RKO (cell line): Measurements from ENCODE around the gene VPS8.
A peak's percentile ranks its signal among the peaks of the same experiment; 100 is the strongest.
"Not testable (repeated sequence)": the region's sequence is repeated elsewhere in the genome, so short reads cannot be mapped to it uniquely, and the experiment has no call there.

ENCODE experiments used
- DNase-seq: peaks from one replicate; pipeline ENCODE4 v3.0.0-alpha.2; 2016; ENCODE audit warnings: low spot score

VPS8 gene

DNA sequence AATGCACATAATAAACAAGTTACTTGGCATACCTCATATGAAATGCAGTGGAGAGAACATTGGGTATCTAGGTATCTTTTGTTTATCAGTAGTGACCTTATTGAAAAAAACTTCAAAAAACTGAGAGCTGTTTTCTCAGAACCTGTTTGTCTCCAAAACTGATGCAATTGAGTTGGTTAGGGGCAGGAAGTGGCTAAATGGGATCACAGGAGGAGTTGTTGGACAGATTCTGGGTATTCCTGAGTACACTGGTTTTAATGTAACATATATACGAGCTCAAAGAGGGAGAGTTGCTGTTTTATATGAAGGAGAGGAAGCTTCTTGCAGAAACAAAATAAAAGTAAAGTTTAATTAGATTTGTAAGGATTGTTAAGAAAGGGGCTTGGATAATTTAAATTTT lies 181.4 kb downstream of the VPS8 start:
- no peak for DNase-seq

- not testable (repeated sequence) for DNase-seq
Measured at GRCh38 chr3:185003876-185004275, 191.9 kb downstream of the VPS8 start.

DNA sequence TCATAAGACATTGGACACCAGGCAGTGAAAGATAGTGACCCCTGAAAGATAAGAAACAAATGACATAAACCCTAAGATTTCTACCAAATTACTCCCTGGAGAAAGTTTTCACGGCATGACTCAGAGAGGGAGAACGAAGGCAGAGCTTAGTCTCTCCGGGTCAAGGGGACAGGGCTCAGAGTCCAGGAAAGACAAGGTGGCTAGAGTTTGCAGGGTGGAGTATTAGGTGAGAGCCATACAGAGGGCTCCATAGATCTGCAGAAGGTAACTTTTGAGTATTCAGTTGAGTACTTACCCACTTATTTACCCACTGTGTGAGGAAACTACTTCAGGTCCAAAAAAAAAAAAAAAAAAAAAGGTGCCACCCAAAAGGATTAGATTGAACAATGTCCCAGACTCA lies 197.7 kb downstream of the VPS8 start:
- no peak for DNase-seq

GRCh38 chr3:185017584-185017983 lies 205.6 kb downstream of the VPS8 start:
- DNase-seq: not testable (repeated sequence)

GRCh38 chr3:185017996-185018395 lies 206.0 kb downstream of the VPS8 start:
- not testable (repeated sequence) for DNase-seq

DNA sequence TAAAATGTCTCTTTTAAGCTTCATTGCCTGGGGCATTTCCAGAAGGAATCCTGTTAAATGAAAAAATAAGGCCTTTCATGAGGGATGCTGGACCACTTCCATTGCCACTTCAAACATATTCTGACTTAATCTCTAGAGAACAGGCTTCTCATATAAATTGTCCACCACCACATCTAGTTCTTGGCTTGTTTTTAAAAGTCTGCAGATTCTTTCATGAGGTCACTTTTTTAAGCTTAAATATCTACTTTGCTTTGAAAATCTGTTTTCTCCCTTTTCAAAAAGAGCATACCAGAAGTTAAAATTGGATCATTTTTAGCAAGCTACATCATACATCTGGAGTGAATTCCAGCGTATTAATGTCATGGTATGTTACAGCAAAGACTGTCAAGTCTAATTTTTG lies 209.3 kb downstream of the VPS8 start:
- DNase-seq: no peak

- DNase-seq: no peak
Measured at GRCh38 chr3:185024406-185024805, 212.4 kb downstream of the VPS8 start.

- DNase-seq: peak; percentile 9
Measured at GRCh38 chr3:185024966-185025365, 213.0 kb downstream of the VPS8 start.

- no peak for DNase-seq
Measured at GRCh38 chr3:185028121-185028520, 216.2 kb downstream of the VPS8 start.

- DNase-seq: no peak
Measured at GRCh38 chr3:185029086-185029485, 217.1 kb downstream of the VPS8 start.

DNA sequence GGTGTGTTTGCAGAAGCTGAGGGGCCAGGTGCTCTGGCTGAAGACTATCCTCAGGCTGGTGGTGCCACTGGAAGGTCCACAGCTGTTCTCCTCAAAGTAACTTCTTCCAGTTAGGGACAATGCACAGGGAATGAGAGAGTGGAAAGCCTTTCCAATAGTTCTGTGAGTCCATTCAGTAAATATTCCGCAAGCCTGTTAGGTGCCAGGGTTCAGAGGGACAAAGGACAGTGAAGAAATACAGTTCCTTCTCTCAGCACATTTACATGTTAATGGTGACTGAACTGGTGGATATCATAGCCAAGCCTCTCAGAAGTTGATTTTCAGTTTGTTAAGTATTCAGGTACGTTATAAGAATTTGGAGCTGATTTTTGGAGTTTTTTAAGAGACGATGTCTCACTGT lies 218.4 kb downstream of the VPS8 start:
- no peak for DNase-seq

GRCh38 chr3:185030951-185031350 lies 219.0 kb downstream of the VPS8 start:
- no peak for DNase-seq

DNA sequence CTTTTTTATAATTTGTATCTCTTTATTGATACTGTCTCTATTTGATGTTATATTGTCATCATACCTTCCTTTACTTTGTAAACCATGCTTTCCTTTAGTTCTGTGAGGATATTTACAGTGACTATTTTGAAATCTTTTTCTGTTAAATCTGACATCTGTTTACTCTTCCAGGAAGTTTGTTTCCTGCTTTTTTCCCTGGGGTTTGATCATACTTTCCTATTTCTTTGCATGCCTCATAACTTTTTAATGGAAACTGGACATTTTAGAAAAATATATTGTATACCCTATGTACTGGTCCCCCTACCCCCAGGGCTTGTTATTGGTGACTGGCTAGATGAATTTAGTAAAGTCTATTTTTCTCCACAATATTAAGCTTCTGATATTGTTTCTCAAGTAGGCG lies 225.8 kb downstream of the VPS8 start:
- no peak for DNase-seq

- DNase-seq: no peak
Measured at GRCh38 chr3:185040425-185040824, 228.5 kb downstream of the VPS8 start.

DNA sequence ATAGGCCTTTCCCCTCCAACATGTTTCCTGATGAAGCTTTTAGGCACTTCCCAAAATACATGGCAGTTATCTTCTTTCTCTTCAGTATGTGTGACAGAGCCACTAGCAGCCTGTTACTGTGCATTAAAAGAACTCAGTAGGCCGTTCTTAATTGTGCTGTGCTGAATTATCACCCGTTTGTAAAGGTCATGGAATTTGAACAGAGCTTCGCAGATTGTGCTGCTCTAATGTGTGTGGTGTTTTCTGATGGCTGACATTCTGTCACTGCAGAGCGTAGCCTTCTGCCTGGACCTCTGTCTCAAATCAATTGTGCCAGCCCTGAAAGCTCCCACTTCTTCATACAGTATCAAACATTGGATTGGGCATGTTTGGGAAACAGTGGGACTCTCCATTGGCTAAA lies 229.6 kb downstream of the VPS8 start:
- DNase-seq: no peak

DNA sequence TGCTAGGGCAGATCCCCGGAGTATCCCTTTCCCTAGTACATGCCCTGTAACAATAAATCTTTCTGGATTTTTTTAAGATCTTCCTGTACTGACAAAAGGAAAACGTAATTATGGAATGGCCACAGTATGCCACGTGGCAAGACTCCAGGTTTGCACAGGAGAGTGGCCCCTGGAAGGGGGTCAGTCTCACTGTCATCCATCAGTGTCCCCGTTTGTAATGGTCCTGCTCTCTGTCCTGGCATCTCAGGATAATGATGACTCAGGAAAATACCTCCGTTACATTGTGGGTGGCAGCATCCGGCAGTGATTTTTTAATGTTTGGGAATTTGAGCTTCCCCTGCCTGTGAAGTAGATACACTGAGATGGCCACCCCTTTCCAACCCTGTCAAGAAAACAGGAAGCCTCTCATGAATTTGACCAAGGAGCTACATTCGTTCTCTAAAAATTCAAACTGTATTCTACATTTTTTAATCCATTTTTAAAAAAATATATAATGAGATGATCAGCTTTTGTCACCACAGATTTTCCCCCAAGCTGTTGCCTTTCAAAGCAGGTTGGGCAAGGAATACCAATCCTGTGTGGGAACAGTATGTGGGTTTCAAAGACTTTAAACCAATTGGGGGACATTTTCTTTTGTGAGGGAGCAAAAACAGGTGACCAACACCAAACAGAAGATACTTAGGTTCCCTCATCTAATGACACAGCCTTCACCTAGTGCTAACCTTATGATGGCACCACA lies 230.5 kb downstream of the VPS8 start:
- DNase-seq: no peak

GRCh38 chr3:185046164-185046515 lies 234.2 kb downstream of the VPS8 start:
- DNase-seq: no peak

- DNase-seq: no peak
Measured at GRCh38 chr3:185046603-185047002, 234.6 kb downstream of the VPS8 start.

GRCh38 chr3:185049710-185050109 lies 237.7 kb downstream of the VPS8 start:
- DNase-seq: no peak

- no peak for DNase-seq
Measured at GRCh38 chr3:185051801-185052200, 239.8 kb downstream of the VPS8 start.

DNA sequence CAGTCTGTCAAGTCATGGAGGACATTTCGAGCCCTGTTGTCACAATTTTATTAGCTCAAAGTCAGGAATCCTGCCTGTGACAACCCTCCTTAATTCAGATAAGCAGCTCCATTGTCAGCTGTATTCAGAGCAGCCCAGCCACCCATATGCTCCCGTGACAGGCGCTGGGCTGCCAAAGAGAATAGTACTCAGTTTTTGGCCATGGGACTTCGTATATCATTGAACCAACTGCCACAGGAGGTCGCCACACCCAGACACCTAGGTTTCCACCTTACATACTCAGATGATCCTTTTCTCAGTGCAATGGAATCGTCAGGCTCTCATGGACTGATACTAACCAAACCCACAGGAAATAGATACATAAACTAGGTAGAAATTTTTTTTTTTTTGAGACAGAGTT lies 240.7 kb downstream of the VPS8 start:
- DNase-seq: no peak

DNA sequence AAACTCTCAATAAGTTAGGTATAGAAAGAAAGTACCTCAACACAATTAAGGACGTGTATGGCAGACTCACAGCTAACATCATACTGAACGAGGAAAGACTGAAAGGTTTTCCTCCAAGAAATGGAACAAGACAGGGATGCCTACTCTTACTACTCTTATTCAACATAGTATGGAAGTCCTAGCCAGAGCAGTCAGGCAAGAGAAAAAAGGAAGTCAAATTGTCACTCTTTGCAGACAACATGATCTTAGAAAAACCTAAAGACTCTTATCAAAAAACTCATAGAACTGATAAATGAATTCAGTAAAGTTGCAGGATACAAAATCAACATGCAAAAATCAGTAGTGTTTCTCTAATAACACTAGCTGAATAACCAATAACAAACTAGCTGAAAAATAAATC lies 244.9 kb downstream of the VPS8 start:
- DNase-seq: no peak

- DNase-seq: no peak
Measured at GRCh38 chr3:185057829-185058228, 245.9 kb downstream of the VPS8 start.

DNA sequence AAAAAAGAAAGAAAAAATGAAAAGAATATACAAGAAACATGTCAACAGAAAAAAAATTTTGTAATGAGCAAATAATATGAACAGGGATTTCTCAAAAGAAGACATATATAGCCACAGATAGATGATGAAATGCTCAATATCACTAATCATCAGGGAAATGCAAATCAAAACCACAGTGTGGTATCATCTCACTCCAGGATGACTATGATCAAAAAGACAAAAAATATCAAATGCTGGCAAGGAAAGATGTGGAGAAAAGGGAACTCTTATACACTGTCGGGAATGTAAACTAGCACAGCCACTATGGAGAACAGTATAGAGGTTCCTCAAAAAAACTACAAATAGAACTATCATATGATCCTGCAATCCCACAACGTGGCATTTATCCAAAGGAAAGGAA lies 246.8 kb downstream of the VPS8 start:
- no peak for DNase-seq

DNA sequence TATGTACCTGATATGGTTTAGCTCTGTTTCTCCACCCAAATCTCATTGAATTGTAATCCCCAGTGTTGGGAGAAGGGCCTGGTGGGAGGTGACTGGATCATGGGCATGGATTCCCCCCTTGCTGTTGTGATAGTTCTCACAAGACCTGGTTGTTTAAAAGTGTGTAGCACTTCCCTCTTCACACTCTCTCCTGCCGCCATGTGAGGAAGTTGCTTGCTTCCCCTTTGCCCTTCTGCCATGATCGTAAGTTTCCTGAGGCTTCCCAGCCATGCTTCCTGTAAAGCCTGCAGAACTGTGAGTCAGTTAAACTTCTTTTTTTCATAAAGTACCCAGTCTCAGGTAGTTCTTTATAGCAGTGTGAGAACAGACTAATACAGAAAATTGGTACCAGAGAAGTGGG lies 247.8 kb downstream of the VPS8 start:
- DNase-seq: no peak
